ENCODE measurements around the gene FAM163A.
"Not testable (repeated sequence)": the region's sequence is repeated elsewhere in the genome, so short reads cannot be mapped to it uniquely, and the experiment has no call there.

The FAM163A gene

DNA sequence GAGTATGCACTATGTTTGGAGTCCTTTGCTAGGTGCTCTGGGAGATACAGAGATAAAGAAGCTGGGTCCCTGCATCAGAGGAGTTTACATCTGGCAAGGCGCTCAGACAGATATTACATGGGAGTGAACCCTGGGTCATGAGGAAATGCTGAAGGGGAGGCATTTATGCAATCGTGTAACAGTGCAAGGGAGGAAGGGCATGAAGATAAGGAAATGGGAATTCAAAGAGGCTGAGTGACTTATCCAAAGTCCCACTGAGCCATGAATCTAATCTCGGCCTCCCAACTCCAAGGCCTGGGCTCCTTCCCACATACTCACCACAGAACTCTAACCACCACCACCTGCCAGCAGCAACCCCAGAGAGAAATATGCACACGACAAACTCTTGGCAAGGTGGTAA is 51.6 kb downstream of the FAM163A start:
- no peak for DNase-seq

DNA sequence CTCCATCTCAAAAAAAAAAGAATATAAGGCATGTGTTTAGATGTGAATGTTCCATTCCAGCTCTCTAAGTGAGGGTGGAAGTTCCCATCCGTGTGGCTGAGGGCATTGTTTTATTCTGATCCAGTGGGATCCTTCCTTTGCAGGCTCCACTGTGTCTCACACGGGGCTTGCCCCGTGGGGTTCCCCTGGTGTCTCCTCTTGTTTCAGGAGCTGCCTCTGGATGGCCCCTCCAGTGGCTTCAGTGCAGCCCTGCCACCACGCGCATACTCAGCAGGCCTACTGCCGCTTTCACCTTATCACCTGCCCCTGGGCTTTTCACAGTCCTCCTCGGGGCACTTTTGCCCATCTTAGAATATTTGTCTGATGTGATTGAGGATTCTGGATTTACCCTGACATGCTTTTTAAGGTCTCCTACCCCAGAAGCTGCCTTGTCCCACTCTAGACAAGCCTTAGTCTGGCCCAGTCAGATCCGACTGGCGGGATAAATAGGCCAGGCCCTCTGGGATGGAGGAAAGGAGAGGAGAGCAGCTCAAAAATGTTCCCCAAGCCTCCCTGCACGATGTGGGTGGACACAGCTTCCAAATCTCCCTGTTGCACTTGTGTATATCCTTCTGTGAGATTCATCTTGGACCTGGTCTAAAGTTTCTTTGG is 55.2 kb downstream of the FAM163A start:
- DNase-seq, result no peak

DNA sequence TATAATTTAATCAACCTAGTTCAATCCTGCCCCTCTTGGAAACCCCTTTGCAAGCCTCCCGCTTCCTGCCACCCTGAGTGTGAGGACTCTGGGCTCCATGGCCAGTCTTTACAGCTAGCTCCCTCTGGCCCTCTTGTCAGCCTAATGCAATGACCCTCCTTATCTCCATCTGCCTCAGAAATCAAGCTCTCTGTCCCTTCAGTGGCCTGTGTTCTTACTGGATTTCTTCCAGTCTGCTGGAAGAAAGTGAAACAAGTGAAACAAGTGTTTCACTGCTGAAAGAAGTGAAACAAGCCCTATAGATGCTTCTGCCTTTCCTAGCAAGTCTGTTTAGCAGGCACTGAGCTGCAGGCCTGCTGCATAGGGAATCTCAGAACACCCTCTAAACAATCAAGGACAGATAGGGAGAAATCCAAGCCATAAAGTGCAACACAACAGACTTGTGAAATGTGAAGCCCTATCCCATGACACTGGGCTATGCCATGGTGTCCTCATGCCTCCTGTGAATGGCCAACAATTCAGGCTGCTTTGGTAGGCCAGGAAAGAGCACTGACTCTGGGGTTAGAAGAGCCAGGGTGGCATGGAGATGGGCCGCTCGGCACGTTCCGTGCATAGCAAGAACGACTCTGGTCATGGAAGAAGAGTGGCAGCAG is 55.9 kb downstream of the FAM163A start:
- no peak for DNase-seq

DNA sequence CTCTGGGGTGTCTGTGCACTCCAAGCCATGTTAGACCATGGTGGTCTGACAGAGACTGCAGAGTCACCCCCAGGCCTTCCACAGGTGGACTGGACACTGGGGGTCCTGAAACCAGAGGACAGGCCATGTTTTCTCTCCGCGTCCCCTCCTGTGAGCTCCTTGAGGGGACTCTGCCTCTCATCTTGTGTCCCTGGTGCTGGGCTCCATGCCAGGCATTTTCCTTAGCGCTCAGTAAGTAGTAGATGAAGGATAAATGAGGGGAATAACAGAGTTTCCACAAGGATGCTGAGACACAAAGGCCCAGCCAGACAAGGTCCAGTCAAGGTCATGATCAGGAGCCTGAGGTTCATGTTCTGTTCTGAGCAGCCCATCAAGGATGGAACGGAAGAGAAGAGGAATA is 57.4 kb downstream of the FAM163A start:
- no peak for DNase-seq

DNA sequence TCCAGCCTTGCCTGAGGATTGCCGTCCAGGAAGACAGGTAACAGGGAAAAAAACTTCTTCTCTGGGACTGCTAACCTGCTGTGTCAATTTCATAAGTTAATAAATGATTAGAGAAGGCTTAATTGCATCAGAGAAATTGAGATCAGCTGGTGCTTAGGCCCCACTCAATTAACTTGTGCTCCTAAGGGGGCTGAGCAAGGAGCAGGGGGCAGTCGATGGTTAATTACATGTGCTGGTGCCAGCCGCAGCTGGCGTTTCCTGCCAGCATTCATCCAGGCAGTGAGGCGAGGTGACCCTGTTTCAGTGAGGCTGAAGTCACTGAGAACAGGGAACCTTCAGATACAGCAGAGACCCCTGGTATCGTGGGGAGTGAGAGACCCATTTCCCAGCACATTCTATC is 60.0 kb downstream of the FAM163A start:
- DNase-seq, result peak; percentile 18

DNA sequence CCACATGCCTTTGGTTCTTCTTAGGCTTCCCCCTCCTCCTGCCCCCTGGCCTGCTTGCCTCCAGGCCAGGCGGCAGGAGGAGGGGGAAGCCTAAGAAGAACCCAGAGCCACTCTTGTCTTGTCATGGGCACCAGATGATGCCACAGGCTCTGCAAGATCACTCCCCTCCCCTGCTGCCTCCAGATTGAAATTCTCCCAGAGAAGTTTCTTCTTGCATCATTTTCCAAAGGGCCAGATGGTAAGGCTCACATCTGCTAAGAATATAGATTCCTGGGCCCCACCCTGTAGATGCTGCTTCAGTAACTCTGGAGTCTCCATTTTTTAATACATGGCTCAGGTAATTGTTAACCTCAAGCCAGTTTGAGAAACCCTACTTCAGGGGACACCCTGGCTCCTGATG is 60.8 kb downstream of the FAM163A start:
- no peak for DNase-seq

DNA sequence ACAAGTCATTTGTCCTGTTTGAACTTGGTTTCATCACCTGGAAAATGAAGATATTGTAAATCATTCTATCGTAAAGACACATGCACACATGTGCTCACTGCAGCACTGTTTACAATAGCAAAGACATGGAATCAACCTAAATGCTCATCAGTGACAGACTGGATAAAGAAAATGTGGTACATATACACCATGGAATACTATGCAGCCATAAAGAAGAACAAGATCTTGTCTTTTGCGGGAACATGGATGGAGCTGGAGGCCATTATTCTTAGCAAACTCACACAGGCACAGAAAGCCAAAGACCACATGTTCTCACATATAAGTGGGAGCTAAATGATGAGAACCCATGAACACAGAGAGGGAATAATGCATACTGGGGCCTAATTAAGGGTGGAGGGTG is 61.3 kb downstream of the FAM163A start:
- DNase-seq, result not testable (repeated sequence)

DNA sequence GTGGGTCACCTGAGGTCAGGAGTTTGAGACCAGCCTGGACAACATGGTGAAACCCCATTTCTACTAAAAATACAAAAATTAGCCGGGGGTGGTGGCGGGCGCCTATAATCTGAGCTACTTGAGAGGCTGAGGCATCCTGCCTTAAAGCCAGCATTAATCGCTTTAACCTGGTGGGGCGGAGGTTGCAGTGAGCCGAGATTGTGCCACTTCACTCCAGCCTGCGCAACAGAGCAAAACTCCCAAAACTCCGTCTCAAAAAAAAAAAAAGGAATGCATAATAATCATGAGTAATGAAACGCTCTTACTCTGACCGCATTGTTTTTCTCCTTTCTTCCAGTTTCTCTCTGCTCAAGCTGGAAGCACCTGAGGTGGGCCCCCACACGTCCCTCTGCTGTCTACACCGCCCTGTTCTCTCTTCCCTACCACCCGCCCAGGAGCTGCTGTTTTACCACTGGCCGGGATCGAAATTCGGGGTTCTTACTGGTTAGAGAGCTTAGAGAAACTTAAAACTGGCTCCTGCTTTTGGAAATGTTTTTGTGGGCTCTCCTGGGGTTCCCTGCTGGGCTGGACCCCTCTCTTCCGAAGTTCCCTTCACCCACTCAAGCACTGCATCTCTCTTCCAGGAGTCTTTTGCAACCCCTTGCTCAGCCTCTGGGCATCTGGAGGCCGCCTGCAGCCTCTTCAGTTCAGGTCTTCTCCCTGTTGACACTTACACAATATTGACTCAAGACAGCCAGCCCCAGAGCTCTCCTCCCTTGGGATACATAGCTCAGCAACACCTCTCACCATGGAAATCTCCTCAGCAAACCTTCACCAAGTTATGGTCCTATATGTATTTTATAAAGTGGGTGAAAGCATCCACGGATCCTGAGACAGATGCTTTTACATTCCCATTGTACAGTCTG is 62.5 kb downstream of the FAM163A start:
- no peak for DNase-seq

DNA sequence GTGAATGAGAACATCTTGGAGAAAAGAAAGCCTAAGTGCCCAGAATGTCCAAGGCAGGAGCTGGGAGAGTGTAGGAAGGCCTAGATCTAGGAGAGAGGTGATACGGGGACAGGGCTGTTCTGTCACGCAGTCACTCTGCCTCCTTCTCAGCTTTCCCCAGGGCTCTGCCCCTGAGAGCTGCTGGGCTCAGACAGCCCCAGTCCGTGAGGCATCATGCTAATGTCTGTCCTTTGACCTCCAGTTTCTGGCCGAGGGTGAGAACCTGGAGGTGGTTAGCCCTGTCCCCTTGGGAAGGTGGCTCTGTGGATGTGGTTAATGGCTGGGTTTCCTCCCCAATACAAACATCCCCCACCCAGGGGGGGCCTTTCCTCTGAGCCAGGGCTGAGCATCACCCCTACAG is 63.2 kb downstream of the FAM163A start:
- no peak for DNase-seq

DNA sequence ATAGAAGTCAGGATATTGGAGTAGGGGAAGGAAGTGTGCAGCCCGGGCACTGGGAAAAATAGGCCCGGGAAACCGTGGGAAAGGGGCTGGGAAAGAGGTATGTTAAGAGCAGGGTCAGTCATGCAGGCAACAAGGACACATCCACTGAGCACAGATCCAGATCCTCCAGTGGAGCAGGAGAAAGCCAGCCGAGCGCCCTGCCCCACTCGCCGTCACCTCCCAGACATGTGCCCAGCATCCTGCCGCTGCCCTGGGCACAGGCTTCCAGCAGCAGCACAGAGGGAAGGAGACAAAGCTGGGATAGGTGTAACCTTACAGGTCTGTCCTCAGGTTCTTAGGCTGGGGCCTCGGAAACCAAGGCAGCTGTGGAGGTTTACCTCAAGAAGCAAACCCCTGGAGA is 64.2 kb downstream of the FAM163A start:
- no peak for DNase-seq

DNA sequence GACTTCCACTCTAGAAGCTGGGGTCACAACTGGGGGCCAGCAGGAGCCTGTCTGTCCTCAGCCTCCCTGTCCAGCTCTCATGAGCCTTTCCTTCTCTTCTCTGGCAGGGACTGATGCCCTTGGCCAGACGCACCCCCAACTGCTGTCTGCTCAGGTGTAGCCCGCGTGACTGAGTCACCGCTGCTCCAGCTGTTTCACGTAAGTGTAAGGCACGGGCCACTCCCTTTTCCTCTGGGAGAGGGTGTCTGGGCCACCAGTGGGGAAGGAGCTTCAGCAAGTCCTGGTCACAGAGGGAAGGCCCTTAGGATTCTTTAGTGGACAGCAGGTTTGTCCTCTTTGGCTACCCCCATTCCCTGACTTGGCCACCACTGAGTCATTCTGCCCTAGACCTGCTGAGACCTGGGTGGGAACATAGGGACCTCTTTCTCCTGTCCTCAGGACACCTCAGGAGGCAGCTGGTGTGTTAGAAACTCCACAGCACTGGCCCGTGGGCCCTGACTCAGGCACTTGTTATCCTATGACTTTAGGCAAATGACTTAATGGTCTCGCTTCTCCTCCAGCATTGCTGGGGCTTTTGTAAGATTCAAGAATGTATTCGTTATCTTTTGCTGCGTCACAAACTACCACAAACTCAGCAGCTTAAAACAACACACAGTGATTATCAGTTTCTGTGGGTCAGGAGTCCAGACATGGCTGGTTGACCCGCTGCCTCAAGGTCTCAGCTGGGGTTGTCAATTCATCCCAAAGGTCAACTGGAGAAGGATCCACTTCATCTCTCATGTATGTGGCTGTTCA is 64.8 kb downstream of the FAM163A start:
- DNase-seq, result no peak

DNA sequence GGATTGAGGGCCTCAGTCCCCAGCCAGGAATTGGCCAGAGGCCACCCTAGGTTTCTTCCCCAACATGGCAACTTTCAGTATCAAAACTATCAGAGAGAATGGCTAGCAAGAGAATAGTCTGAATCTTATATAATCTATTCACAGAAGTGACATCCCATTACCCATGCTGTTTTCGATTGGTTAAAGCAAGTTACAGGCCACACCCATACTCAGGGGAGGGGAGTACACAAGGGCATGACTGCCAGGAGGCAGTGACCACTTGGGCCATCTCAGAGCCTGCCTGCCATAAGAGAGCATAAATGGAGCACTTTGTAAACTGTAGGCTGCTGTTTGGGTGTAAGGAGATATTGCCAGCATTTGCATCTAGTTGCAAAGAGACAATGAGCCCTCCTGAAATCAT is 65.4 kb downstream of the FAM163A start:
- no peak for DNase-seq

DNA sequence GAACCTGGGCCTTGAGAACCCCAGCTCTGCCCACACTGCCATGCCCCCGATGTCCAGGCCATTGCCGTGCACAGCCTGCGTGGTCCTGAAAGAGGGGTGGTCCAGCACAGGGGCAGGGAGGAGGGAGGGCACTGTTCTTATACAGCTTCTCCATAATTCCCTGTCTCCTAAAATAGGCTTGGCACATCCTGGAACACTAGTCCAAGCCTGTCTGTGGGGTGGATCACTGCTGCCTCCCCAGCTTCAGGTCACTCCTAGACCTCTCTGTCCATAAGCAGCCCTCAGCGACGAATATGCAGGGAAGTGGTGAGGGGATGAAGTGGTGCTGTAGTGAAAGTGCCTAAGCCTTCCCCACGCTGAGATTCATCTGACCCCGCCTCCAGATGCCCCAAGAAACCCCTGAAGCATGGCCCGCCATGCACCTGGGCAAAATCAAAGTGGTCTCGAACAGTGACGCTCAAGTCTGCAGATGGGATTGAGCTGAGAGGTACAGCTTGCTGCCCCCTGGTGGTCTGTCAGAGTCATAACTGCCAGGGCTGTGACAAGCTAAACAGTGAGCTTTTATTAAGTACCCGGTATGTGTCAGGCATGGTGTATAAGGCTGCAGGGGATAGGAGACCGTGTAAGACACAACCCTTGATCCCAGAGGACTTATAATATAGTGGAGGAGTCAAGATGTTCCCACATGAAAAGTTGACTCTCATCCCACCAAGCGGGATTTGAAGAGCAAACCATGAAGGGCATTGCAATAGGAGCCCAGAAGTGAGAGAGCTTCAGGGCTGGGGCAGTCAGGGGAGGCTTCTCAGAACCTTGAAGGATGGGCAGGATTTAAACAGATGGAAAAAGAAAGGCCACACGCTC is 66.6 kb downstream of the FAM163A start:
- DNase-seq, result peak; percentile 84

DNA sequence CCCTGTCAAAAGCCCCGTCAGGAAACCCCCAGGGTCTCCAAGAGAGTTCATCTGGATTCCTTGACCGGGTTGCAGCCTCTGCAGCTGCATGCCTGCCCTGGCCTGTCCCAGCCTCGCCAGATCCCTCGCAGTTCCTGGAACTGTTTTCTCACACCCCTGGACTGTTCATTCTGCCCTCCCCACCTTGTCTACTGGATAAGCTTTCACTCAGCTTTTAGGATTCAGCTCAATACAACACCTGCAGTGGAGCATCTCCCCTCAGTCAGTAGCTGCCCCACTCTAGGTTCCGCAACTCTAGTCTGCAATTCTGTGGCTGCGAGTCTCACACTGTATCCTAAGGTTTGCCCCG is 67.2 kb downstream of the FAM163A start:
- DNase-seq, result no peak

DNA sequence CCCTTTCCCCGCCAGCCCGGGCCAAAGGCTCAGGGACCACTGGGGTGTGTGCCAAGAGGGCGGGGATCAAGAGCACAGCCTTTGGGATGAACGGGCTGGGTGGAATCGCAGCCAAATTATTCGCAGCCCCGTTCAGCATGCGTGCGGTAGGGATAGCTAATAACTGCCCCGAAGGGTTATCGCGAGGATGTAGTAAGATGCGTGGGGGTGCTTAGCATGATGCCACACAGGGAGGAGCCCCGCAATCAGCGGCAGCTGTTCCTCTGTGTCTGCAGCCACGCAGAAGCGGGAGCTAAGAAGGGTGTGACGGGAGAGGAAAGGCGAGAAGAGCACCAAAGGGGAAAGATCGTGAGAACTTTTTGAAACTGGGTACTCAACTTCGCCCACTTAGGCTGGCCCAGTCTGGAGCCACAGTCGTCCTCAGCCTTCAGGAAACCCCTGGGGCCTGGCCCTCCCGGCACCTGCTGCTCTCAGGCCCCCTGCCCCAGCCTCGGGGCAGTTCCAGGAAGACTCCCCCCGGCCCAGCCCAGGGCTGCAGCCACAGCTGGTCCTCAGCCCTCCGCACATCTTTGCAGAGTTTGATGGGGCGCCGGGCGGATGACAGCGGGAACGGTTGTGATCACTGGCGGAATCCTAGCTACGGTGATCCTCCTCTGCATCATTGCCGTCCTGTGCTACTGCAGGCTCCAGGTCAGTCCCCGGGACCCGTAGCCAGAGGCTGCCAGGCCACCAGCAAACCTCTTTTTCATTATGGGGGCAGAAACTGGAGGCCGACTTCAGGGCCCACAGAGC is 69.6 kb downstream of the FAM163A start:
- DNase-seq, result no peak

DNA sequence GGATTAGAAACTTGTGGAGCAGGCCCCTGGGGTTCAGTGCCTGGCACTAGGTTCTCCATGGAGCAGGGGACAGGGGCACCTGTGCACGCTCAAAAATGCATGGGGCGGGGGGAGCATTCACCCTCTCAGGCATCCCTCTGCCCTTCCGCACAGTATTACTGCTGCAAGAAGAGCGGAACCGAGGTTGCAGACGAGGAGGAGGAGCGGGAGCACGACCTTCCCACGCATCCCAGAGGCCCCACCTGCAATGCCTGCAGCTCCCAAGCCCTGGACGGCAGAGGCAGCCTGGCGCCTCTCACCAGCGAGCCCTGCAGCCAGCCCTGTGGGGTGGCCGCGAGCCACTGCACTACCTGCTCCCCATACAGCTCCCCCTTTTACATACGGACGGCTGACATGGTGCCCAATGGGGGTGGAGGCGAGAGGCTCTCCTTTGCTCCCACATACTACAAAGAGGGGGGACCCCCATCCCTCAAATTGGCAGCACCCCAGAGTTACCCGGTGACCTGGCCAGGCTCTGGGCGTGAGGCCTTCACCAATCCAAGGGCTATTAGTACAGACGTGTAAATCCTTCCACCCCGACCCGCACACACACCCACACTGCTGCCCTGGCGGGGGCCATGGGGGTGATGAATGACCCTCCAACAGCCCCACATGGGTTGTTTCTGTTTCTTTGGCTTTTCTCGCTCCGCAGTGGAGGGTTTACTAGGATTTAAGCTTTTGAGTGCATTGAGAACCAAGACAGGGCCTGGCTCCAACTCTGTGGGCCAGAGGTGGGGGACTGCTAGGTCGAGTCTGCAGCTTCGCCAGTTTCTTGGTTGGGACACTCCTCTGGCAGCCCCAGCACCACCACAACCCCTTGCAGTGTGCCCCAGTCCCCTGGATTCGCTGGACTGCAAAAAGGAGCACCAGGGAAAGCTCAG is 70.8 kb downstream of the FAM163A start:
- DNase-seq, result no peak

DNA sequence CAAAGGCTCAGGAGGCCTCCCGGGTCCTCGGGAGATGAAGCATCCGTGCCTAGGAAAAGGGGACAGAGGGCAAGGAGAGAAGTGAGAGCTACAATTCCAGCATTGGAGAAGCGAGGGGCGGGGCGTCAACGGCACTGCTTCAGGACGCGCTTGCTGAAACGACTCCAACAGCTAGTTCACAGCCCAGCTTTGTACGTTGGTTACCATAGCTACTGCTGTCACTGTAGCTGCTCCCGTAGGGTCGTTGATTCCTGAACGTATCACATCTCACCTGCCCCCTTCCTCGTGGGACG is 71.4 kb downstream of the FAM163A start:
- DNase-seq, result no peak

DNA sequence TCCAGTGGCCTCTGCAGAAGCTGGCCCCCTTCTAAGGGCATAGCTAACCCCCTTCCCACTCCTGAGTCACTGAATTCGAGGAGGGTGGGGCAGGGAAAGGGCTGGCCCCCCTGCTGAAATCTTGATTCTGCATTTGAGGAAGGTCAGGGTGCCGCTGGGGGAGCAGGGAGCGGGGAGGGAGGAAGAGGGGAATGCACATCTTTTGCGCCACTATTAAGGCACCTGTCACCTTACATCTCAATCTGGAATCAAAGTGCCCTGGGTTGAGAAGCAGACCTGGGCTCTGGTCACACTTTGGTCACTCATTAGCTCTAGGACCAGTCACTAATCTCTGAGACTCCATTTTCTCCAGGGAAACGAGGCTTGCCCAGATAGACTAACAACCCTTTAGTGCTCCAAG is 72.5 kb downstream of the FAM163A start:
- no peak for DNase-seq

DNA sequence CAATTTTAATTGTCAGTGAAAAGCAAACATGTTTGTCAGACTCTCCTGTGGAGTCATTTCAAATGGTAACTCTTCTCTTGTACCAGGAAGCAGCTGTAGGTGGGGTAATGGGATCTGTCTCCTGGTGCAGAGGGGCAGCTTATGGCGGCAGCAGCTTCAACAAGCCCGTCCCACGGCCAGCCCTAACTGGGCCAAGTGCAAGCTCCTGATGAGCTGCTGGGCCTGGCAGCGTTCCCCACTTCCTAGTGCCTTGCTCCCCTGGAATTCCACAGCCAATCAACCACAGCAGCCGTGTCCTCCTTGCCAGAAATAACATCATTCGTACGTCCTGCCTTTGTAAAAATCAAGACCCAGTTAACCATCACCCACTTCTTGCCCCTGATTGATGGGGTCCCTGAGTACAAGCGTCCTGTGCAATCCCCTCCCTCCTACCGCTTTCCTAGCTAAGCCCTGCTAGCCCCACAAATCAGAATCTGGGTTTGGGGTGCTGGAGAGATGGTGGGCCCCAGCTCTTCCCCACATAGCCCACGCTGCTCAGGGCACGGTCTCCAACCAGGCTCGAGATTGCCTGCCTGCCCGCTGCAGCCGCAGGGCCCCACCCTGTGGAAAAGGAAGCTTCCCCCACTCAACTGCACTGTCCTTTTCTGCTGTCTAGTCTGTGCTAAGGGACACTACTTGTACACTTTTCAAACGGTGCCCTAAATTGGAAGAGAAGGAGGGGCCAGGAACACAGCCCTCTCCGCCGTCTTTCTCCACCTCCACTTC is 73.3 kb downstream of the FAM163A start:
- DNase-seq, result peak; percentile 33

DNA sequence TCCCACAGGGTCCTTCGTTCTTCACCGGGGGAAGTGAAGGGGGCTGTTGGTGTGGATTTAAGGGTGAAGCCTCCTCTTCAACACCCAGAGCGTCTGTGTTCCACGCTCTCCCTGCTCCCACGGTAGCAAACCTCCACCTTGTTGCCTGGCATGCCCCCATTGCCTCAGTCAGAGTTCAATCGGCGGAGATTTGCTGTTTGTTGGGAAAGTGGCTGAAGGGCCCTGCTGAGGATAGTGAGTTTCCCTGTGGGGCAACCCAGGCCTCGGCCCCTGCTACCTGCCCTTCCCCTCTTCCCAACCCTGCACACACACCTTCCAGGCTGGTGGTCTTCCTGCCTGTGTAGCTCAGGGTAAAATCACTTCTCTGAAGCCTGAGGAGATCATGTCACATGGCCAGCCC is 74.0 kb downstream of the FAM163A start:
- no peak for DNase-seq
